Endodermal cell (in vitro differentiated cells): ENCODE measurements around the gene HOXB3. TPM values are rescaled to one million over a fixed set of nuclear protein-coding genes. Genes with fewer than 3 reads are reported as not detected.
A peak's percentile ranks its signal among the peaks of the same experiment; 100 is the strongest.

Experiments used
- DNase-seq: peaks from one replicate; pipeline ENCODE4 v3.0.0-alpha.2; 2017
- H3K27ac ChIP-seq: 2 replicates; pipeline ENCODE4 v1.5.1; 2013; ENCODE audit warnings: mild to moderate bottlenecking, low read depth, low read length, moderate library complexity
- H3K27me3 ChIP-seq: 2 replicates; pipeline ENCODE4 v1.6.1; 2013; ENCODE audit warnings: mild to moderate bottlenecking, low read length, moderate library complexity; ENCODE audit not compliant: insufficient read depth, control insufficient read depth, poor library complexity, severe bottlenecking
- H3K36me3 ChIP-seq: 2 replicates; pipeline ENCODE4 v1.7.0; 2013; ENCODE audit warnings: mild to moderate bottlenecking, low read length, moderate library complexity; ENCODE audit not compliant: control insufficient read depth, insufficient read depth
- H3K4me1 ChIP-seq: one replicate; pipeline ENCODE4 v1.7.0; 2013; ENCODE audit warnings: low read length; ENCODE audit not compliant: control insufficient read depth, insufficient read depth
- H3K4me3 ChIP-seq: 2 replicates; pipeline ENCODE4 v1.5.1; 2013; ENCODE audit warnings: mild to moderate bottlenecking, low read length, moderate library complexity
- H3K9ac ChIP-seq: 2 replicates; pipeline ENCODE4 v1.6.1; 2013; ENCODE audit warnings: mild to moderate bottlenecking, low read length, moderate library complexity; ENCODE audit not compliant: poor library complexity, severe bottlenecking; ENCODE audit errors: extremely low read depth
- H3K9me3 ChIP-seq: 2 replicates; pipeline ENCODE4 v1.6.1; 2013; ENCODE audit warnings: mild to moderate bottlenecking, low read length, moderate library complexity; ENCODE audit not compliant: control insufficient read depth
- H3K27ac Mint-ChIP-seq: 2 replicates; pipeline ENCODE4 v1.8.0; 2020; ENCODE audit warnings: mixed read lengths
- H3K27me3 Mint-ChIP-seq: 2 replicates; pipeline ENCODE4 v1.8.0; 2021; ENCODE audit warnings: mild to moderate bottlenecking, mixed read lengths; ENCODE audit not compliant: insufficient read depth
- H3K36me3 Mint-ChIP-seq: 2 replicates; pipeline ENCODE4 v1.8.0; 2020; ENCODE audit warnings: low read depth, mixed read lengths
- H3K4me1 Mint-ChIP-seq: 2 replicates; pipeline ENCODE4 v1.8.0; 2020; ENCODE audit warnings: mixed read lengths
- H3K4me3 Mint-ChIP-seq: 2 replicates; pipeline ENCODE4 v1.8.0; 2020; ENCODE audit warnings: mild to moderate bottlenecking, moderate library complexity, mixed read lengths
- H3K9me3 Mint-ChIP-seq: 2 replicates; pipeline ENCODE4 v1.8.0; 2020; ENCODE audit warnings: mild to moderate bottlenecking, mixed read lengths
- WGBS, 2 experiments: methylation state at CpG; one replicate each; pipeline versions ENCODE4 v1.1.5 to v1.1.7; 2013; ENCODE audit warnings: missing lambda C conversion rate in 2 of 2, mixed read lengths in 1 of 2; ENCODE audit not compliant: insufficient coverage in 1 of 2, insufficient read length in 1 of 2; 5-methylcytosine and 5-hydroxymethylcytosine counted together
- total RNA-seq, 2 donors: library from RNA; stranded (reverse); fragmentation: NEBNext Ultra II Directional in 1 of 2; extraction: Animal tissue kit (Norgen Biotek cat#: 25700) in 1 of 2; gene quantifications; 2 replicates in 1 of 2; 3 replicates in 1 of 2; pipeline ENCODE4 v1.2.1, GENCODE V29; 2021
- TF ChIP-seq, protein P1 (sequence below): fragments of 200-600 bp; sonication (generic); conservative IDR thresholded peaks from 2 replicates; pipeline ENCODE4 v1.5.0; 2021; ENCODE audit warnings: antibody characterized with exemption, mild to moderate bottlenecking

The HOXB3 gene
- total RNA-seq, 2 donors from 2014 or later, result not detected

DNA sequence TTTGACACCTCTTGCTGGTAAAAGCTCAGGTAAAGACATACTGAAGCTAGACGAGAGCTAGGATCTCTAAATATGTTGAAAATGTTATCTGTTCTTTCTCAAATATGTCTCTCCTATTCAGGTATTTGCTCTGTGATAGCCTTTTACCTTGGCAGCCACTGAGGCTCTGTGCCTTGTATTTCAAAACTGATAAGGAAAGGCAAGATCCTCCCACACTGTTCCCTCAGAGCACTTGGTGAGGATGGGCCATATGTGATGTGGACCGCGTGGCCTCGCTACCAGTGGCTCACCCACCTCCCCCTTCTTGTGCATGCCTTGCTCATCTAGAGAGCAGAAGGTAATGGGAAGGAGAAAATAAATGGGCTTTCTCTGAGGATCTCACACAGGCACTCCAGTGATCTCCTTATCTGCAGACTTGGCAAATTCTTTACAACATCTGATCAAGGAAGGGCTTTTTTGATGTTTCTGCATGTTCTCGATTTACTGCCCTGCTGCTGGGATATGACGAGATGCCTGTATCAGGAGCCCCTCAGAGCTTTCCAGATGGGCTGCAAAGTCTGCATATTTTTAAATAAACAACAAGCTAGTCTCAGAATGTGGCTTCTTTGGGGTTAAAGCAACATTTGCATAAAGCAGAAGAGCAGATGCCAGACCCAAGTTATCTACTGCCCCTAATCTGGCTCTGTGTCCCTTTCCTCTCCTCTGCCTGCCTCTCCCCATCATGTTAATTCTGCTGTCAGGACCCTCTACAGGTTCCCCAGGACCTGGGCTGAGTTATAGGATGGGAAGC, 76.2 kb downstream of the HOXB3 start:
- peak; percentile 73 for DNase-seq
- Histone ChIP-seq H3K4me3 (peak overlapping the region; percentile 12), H3K4me1 (peaks cover 16% of the 10 kb centered on the region), H3K27ac (no peak overlapping the region), H3K27me3 (no peaks in the 10 kb centered on the region), H3K36me3 (no peaks in the 10 kb centered on the region), H3K9me3 (no peaks in the 10 kb centered on the region), H3K9ac (no peak overlapping the region)
- Mint-ChIP-seq H3K36me3 (no peaks in the 10 kb centered on the region), H3K4me1 (peaks cover 25% of the 10 kb centered on the region), H3K27me3 (peaks cover 78% of the 10 kb centered on the region), H3K27ac (no peak overlapping the region), H3K9me3 (no peaks in the 10 kb centered on the region), H3K4me3 (no peak overlapping the region)
- 69 to 80% methylated on average over 1 to 6 of the region's 6 CpGs for WGBS, 2 experiments
- TF ChIP-seq, protein P1, sequence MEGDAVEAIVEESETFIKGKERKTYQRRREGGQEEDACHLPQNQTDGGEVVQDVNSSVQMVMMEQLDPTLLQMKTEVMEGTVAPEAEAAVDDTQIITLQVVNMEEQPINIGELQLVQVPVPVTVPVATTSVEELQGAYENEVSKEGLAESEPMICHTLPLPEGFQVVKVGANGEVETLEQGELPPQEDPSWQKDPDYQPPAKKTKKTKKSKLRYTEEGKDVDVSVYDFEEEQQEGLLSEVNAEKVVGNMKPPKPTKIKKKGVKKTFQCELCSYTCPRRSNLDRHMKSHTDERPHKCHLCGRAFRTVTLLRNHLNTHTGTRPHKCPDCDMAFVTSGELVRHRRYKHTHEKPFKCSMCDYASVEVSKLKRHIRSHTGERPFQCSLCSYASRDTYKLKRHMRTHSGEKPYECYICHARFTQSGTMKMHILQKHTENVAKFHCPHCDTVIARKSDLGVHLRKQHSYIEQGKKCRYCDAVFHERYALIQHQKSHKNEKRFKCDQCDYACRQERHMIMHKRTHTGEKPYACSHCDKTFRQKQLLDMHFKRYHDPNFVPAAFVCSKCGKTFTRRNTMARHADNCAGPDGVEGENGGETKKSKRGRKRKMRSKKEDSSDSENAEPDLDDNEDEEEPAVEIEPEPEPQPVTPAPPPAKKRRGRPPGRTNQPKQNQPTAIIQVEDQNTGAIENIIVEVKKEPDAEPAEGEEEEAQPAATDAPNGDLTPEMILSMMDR, result no peak

DNA sequence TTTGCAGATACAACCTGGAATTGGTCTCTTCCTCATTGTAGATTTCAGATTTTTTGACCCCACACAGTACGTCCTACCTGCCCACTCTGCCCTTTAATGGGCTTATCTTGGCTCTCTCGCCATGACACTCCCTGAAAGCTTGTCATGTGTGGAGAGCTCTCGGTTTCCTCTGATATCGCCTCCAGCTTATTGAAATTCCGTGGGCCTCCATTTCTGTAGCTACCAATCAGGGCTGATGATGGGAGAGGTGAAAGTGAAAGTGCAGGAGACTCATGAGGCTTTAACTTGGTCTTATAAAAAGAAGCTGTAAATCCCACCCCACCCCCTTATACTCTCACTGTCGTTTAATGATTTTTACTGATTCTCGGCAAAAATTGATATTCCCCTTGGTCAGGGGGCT, 76.9 kb downstream of the HOXB3 start:
- H3K27me3 Mint-ChIP-seq, result peaks cover 78% of the 10 kb centered on the region
- no peaks in the 10 kb centered on the region for H3K9me3 ChIP-seq
- H3K27ac ChIP-seq, result no peak overlapping the region
- H3K4me1 Mint-ChIP-seq, result peaks cover 25% of the 10 kb centered on the region
- 85 to 100% methylated on average over 2 to 7 of the region's 7 CpGs for WGBS, 2 experiments
- no peaks in the 10 kb centered on the region for H3K36me3 ChIP-seq
- H3K27ac Mint-ChIP-seq, result no peak overlapping the region
- peaks cover 5% of the 10 kb centered on the region for H3K27me3 ChIP-seq
- DNase-seq, result peak; percentile 51
- no peak overlapping the region for H3K9ac ChIP-seq
- H3K4me3 Mint-ChIP-seq, result no peak overlapping the region
- no peak overlapping the region for H3K4me3 ChIP-seq
- no peaks in the 10 kb centered on the region for H3K36me3 Mint-ChIP-seq
- H3K9me3 Mint-ChIP-seq, result no peaks in the 10 kb centered on the region
- TF ChIP-seq, protein P1, result no peak
- H3K4me1 ChIP-seq, result peaks cover 16% of the 10 kb centered on the region

DNA sequence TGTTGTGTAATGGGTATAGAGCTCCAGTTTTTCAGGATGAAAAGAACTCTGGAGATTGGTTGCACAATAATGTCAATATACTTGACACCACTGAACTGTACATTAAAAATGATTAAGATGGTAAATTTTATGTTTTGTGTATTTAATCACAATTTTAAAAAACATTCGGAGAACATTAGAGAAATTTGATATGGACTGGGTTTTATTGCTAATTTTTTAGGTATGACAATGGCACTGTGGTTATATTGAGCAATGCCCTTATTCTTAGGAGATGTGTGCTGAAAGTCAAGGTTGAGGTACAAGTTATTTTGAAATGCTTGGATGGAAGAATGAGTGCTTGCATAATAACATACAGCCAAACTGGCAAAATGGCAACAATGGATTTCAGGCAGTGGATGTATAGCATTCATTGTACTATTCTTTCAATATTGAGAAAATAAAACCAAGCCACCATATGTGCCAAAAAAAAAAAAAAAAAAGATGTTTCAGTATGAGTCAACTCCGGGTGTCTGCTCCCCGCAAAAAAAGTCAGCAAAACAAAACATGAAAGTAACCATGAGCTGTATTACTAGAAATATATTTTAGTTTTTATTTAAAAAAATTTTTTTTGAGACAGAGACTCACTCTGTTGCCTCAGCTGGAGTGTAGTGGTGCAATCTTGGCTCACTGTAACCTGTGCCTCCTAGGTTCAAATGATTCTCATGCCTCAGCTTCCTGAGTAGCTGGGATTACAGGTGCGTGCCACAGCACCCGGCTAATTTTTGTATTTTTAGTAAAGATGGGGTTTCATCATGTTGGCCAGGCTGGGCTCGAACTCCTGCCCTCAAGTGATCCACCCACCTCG, 79.1 kb downstream of the HOXB3 start:
- no peaks in the 10 kb centered on the region for H3K36me3 Mint-ChIP-seq
- H3K27ac Mint-ChIP-seq, result no peak overlapping the region

More for the DNA sequence above, 79.1 kb downstream of the HOXB3 start:
- Histone ChIP-seq H3K9me3 (no peaks in the 10 kb centered on the region), H3K36me3 (no peaks in the 10 kb centered on the region), H3K4me3 (no peak overlapping the region), H3K9ac (no peak overlapping the region), H3K4me1 (peaks cover 11% of the 10 kb centered on the region), H3K27ac (no peak overlapping the region), H3K27me3 (peaks cover 23% of the 10 kb centered on the region)
- Mint-ChIP-seq H3K9me3 (no peaks in the 10 kb centered on the region), H3K4me3 (no peak overlapping the region), H3K27me3 (peaks cover 83% of the 10 kb centered on the region), H3K4me1 (peaks cover 18% of the 10 kb centered on the region)
- no peak for DNase-seq
- TF ChIP-seq, protein P1, result no peak
- WGBS, 2 experiments, result 93 to 94% methylated on average over 4 to 5 of the region's 7 CpGs
